Measurements from ENCODE around the gene R3HDM1. TPM values are rescaled to one million over a fixed set of nuclear protein-coding genes. Genes with fewer than 3 reads are reported as not detected.

R3HDM1 gene
- polyA plus RNA-seq, 1 donor from 2014 or later, result 30.3 TPM

DNA sequence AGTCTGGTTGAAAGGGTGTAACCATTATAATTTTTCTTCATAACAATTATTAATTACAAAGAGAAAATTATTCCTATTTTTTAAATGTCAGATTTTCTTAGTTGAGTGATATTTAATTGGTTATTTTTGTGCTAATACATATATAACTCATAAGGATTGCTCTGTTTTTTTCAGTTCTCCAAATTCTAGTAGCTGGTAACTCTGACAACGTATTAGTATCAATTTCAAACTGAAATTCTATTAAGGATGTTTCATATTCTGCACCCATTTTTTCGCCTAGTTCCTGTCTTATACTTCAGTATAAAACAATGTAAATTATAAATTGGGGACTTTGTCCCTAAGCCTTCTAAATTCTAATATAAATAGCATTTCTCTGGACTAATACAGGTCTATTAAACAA, 81.0 kb downstream of the R3HDM1 start:
- Histone ChIP-seq H3K27ac (ENCODE audit: low read length) (no peak overlapping the region), H3K4me2 (ENCODE audit: low read length) (no peak overlapping the region), H3K4me3 (ENCODE audit: low read length) (no peak overlapping the region), H2AFZ (ENCODE audit: low read depth, low read length) (no peak overlapping the region), H3F3A (ENCODE audit: insufficient read depth, low read length, poor library complexity, severe bottlenecking) (no peaks in the 10 kb centered on the region), H3K9me2 (ENCODE audit: insufficient read depth, low read length) (no peaks in the 10 kb centered on the region), H3K9ac (ENCODE audit: low read length) (no peak overlapping the region), H3K36me3 (ENCODE audit: insufficient read depth, low read length) (no peaks in the 10 kb centered on the region), H3K9me3 (ENCODE audit: low read length) (no peaks in the 10 kb centered on the region), H3K27me3 (ENCODE audit: insufficient read depth, low read depth, low read length) (no peaks in the 10 kb centered on the region), H4K20me1 (ENCODE audit: insufficient read depth) (no peaks in the 10 kb centered on the region), H3K79me2 (replicated peaks; ENCODE audit: insufficient read depth, low read length) (no peaks in the 10 kb centered on the region)
- no peak for TF ChIP-seq MXI1 (conservative IDR thresholded peaks at IDR 0.05; ENCODE audit: poor library complexity, severe bottlenecking)
- TF ChIP-seq RAD21 (conservative IDR thresholded peaks at IDR 0.05), result no peak
- no peak for TF ChIP-seq TAF1 (IDR thresholded peaks at IDR 0.05; ENCODE audit: low read depth)
- TF ChIP-seq SMC3 (conservative IDR thresholded peaks at IDR 0.05; ENCODE audit: poor library complexity), result no peak
- TF ChIP-seq EP300 (conservative IDR thresholded peaks at IDR 0.05; ENCODE audit: poor library complexity, severe bottlenecking), result no peak
- TF ChIP-seq POLR2AphosphoS5 (IDR thresholded peaks at IDR 0.05), result no peak
- TF ChIP-seq, protein P1, sequence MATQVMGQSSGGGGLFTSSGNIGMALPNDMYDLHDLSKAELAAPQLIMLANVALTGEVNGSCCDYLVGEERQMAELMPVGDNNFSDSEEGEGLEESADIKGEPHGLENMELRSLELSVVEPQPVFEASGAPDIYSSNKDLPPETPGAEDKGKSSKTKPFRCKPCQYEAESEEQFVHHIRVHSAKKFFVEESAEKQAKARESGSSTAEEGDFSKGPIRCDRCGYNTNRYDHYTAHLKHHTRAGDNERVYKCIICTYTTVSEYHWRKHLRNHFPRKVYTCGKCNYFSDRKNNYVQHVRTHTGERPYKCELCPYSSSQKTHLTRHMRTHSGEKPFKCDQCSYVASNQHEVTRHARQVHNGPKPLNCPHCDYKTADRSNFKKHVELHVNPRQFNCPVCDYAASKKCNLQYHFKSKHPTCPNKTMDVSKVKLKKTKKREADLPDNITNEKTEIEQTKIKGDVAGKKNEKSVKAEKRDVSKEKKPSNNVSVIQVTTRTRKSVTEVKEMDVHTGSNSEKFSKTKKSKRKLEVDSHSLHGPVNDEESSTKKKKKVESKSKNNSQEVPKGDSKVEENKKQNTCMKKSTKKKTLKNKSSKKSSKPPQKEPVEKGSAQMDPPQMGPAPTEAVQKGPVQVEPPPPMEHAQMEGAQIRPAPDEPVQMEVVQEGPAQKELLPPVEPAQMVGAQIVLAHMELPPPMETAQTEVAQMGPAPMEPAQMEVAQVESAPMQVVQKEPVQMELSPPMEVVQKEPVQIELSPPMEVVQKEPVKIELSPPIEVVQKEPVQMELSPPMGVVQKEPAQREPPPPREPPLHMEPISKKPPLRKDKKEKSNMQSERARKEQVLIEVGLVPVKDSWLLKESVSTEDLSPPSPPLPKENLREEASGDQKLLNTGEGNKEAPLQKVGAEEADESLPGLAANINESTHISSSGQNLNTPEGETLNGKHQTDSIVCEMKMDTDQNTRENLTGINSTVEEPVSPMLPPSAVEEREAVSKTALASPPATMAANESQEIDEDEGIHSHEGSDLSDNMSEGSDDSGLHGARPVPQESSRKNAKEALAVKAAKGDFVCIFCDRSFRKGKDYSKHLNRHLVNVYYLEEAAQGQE (IDR thresholded peaks at IDR 0.05; ENCODE audit: borderline replicate concordance), result no peak

DNA sequence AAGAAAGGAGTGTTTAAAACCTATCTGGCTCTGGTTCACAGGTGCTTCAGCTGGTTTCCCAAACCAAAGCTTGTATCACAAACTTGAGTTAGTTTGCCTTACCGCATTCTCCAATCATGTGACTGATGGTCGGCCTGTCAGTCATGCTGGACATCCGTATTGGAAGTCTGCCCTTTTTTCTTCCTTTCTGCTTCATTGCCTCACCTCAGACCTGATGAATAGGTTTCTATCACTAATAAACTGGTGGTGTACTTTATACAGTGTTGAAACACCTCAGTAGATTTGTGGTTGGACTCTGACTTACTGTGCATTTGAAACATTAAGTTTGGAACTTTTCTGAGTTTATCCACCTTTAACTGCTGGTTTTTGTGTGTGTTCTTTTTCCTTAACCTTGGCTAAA, 84.1 kb downstream of the R3HDM1 start:
- Histone ChIP-seq H3K9ac (ENCODE audit: low read length) (no peak overlapping the region), H3K27me3 (ENCODE audit: insufficient read depth, low read depth, low read length) (no peaks in the 10 kb centered on the region), H3K27ac (ENCODE audit: low read length) (no peak overlapping the region), H2AFZ (ENCODE audit: low read depth, low read length) (no peak overlapping the region), H3F3A (ENCODE audit: insufficient read depth, low read length, poor library complexity, severe bottlenecking) (no peaks in the 10 kb centered on the region), H3K9me2 (ENCODE audit: insufficient read depth, low read length) (no peaks in the 10 kb centered on the region), H4K20me1 (ENCODE audit: insufficient read depth) (no peaks in the 10 kb centered on the region), H3K79me2 (replicated peaks; ENCODE audit: insufficient read depth, low read length) (no peaks in the 10 kb centered on the region), H3K9me3 (ENCODE audit: low read length) (no peaks in the 10 kb centered on the region), H3K36me3 (ENCODE audit: insufficient read depth, low read length) (no peaks in the 10 kb centered on the region), H3K4me2 (ENCODE audit: low read length) (no peak overlapping the region), H3K4me3 (ENCODE audit: low read length) (no peak overlapping the region)
- no peak for TF ChIP-seq SMC3 (conservative IDR thresholded peaks at IDR 0.05; ENCODE audit: poor library complexity)
- TF ChIP-seq EP300 (conservative IDR thresholded peaks at IDR 0.05; ENCODE audit: poor library complexity, severe bottlenecking), result no peak
- TF ChIP-seq, protein P2, sequence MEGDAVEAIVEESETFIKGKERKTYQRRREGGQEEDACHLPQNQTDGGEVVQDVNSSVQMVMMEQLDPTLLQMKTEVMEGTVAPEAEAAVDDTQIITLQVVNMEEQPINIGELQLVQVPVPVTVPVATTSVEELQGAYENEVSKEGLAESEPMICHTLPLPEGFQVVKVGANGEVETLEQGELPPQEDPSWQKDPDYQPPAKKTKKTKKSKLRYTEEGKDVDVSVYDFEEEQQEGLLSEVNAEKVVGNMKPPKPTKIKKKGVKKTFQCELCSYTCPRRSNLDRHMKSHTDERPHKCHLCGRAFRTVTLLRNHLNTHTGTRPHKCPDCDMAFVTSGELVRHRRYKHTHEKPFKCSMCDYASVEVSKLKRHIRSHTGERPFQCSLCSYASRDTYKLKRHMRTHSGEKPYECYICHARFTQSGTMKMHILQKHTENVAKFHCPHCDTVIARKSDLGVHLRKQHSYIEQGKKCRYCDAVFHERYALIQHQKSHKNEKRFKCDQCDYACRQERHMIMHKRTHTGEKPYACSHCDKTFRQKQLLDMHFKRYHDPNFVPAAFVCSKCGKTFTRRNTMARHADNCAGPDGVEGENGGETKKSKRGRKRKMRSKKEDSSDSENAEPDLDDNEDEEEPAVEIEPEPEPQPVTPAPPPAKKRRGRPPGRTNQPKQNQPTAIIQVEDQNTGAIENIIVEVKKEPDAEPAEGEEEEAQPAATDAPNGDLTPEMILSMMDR (IDR thresholded peaks at IDR 0.05; ENCODE audit: poor library complexity, severe bottlenecking), result no peak
- TF ChIP-seq EZH2 (IDR thresholded peaks at IDR 0.05; ENCODE audit: borderline replicate concordance, insufficient read depth, low read length, poor library complexity, severe bottlenecking), result no peak
- TF ChIP-seq POLR2AphosphoS5 (IDR thresholded peaks at IDR 0.05), result no peak
- TF ChIP-seq TAF1 (IDR thresholded peaks at IDR 0.05; ENCODE audit: low read depth), result no peak
- TF ChIP-seq MXI1 (conservative IDR thresholded peaks at IDR 0.05; ENCODE audit: poor library complexity, severe bottlenecking), result no peak
- TF ChIP-seq, protein P1 (IDR thresholded peaks at IDR 0.05; ENCODE audit: borderline replicate concordance), result no peak
- no peak for TF ChIP-seq RAD21 (conservative IDR thresholded peaks at IDR 0.05)
